Upper lobe of right lung (tissue), 1 donor: ENCODE results near the gene GDF7. TPM values are rescaled to one million over a fixed set of nuclear protein-coding genes. Genes with fewer than 3 reads are reported as not detected.

ENCODE experiments used
- ATAC-seq: fragments of 200-7000 bp; cut with Tn5 transposase; one replicate; pipeline ENCODE4 v1.9.1; 2020; ENCODE audit warnings: mild to moderate bottlenecking, moderate library complexity
- DNase-seq: peaks from one replicate; pipeline ENCODE4 v3.0.0-alpha.2; 2020
- H3K27ac ChIP-seq: fragments of 200-600 bp; one replicate; pipeline ENCODE4 v1.8.0; 2022
- H3K27me3 ChIP-seq: fragments of 200-600 bp; one replicate; pipeline ENCODE4 v1.8.0; 2022; ENCODE audit warnings: mild to moderate bottlenecking
- H3K36me3 ChIP-seq: fragments of 200-600 bp; one replicate; pipeline ENCODE4 v1.8.0; 2022
- H3K4me1 ChIP-seq: fragments of 200-600 bp; one replicate; pipeline ENCODE4 v1.8.0; 2022
- H3K4me3 ChIP-seq: fragments of 200-600 bp; one replicate; pipeline ENCODE4 v1.8.0; 2022; ENCODE audit warnings: mild to moderate bottlenecking
- H3K9me3 ChIP-seq: fragments of 200-600 bp; one replicate; pipeline ENCODE4 v1.8.0; 2022
- intact Hi-C: fragments of 100-400 bp; cut with DNase I; formaldehyde crosslinking; loops from one replicate; pipeline ENCODE4 v1.11.0; 2022
- total RNA-seq: library from RNA; stranded (reverse); fragmentation: NEBNext Ultra II Directional; extraction: Animal tissue kit (Norgen Biotek cat#: 25700); gene quantifications from one replicate; pipeline ENCODE4 v1.2.1, GENCODE V29; 2021
- TF ChIP-seq, protein P1 (sequence below): fragments of 200-600 bp; IDR thresholded peaks from one replicate; pipeline ENCODE4 v1.8.0; 2022; ENCODE audit warnings: antibody characterized with exemption
- donor health status: DM: no; HTN: yes; CAD: no; lungs with severe emphysema.

GDF7 gene
- total RNA-seq, 1 donor from 2014 or later, result 0.72 TPM

DNA sequence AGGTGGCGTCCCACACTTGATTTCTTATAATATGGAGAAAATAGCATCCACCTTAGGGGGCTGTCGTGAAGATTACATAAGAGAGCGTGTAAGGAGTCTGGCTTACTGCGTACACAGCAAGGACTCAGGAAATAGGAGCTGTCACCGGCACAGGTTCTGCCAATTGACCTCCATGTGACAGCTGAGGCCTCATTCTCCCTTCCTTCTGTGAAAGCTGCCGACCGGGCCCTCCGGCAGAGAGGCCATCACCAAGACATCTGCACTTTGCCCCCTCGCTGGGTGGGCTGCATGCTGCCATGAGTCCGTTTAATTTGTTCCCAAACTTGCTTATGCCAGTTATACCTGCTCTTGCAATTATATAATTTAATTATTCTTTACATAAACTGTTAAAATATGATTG, 43.7 kb upstream of the GDF7 start:
- TF ChIP-seq, protein P1, sequence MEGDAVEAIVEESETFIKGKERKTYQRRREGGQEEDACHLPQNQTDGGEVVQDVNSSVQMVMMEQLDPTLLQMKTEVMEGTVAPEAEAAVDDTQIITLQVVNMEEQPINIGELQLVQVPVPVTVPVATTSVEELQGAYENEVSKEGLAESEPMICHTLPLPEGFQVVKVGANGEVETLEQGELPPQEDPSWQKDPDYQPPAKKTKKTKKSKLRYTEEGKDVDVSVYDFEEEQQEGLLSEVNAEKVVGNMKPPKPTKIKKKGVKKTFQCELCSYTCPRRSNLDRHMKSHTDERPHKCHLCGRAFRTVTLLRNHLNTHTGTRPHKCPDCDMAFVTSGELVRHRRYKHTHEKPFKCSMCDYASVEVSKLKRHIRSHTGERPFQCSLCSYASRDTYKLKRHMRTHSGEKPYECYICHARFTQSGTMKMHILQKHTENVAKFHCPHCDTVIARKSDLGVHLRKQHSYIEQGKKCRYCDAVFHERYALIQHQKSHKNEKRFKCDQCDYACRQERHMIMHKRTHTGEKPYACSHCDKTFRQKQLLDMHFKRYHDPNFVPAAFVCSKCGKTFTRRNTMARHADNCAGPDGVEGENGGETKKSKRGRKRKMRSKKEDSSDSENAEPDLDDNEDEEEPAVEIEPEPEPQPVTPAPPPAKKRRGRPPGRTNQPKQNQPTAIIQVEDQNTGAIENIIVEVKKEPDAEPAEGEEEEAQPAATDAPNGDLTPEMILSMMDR, result no peak
- Histone ChIP-seq H3K4me1 (peaks cover 19% of the 10 kb centered on the region), H3K4me3 (no peak overlapping the region), H3K36me3 (peaks cover 53% of the 10 kb centered on the region), H3K27me3 (no peaks in the 10 kb centered on the region), H3K9me3 (no peaks in the 10 kb centered on the region), H3K27ac (no peak overlapping the region)
- ATAC-seq (no peak), DNase-seq (peak; percentile 23)
- intact Hi-C loops, result no loop called here

DNA sequence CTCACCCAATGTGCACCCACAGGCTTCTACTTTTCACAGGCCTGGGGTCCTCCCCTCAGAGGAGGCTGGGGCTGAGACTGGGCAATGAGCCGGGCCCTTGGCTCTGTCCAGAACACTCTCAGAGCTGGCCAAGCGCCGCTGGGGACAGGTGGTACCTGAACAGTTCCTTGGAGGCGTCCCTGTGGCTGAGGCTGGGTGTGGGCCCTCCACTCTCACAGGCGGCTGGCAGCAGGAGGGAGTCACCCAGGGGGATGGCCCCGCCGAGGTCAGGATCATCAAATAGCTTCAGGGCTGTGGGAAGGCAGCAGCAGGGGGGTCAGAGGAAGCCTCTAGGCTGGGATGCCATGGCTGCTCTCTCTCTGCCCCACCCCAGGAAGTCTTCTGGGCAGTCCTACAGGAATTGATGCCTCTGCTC, 43.2 kb upstream of the GDF7 start:
- Histone ChIP-seq H3K27me3 (no peaks in the 10 kb centered on the region), H3K27ac (no peak overlapping the region), H3K4me1 (peaks cover 14% of the 10 kb centered on the region), H3K9me3 (no peaks in the 10 kb centered on the region), H3K36me3 (peaks cover 53% of the 10 kb centered on the region), H3K4me3 (no peak overlapping the region)
- ATAC-seq, result no peak
- DNase-seq, result peak; percentile 62
- intact Hi-C loops, result no loop called here
- TF ChIP-seq, protein P1, result no peak

DNA sequence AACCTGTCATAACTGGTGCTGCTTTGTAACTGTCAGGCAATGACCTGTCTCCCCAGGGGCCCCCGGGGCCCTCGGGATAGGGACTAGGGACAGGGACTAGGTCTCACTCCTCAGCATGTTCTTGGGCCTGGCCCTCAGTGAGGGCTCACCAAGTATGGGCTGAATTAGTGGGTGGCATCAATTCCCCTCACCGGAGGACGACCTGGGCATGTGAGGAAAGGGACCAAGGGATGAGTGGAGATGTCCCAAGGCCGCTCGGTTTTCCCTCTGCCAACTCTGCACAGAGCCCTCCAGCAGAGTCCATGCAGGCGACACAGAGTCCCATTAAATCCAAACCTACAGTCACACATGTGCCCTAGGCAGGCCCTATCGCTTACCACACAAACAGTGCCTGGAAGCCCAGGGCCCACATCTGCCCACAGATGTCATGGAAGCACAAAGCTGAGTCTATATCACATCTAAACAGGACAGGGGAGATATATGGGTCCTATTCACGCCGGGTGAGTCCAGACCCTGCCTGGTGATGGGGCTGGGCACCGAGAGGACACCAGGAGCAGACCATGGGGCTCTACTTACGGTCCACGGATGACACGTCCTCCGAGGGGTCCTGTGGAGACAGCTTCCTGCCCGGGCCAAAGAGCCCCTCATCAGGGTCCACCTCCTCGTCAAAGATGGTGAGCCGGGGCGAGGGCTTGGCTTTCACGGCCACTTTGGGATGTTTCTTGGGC, 42.6 kb upstream of the GDF7 start:
- peaks cover 53% of the 10 kb centered on the region for H3K36me3 ChIP-seq
- H3K27me3 ChIP-seq, result no peaks in the 10 kb centered on the region
- peaks cover 8% of the 10 kb centered on the region for H3K4me1 ChIP-seq
- no peak overlapping the region for H3K27ac ChIP-seq
- no peak overlapping the region for H3K4me3 ChIP-seq
- ATAC-seq (no peak), DNase-seq (peak; percentile 59)
- H3K9me3 ChIP-seq, result no peaks in the 10 kb centered on the region
- intact Hi-C loops, result no loop called here
- TF ChIP-seq, protein P1, result no peak

GRCh38 chr2:20624884-20625485, 42.0 kb upstream of the GDF7 start:
- H3K27ac ChIP-seq, result no peak overlapping the region
- intact Hi-C loops, result no loop called here

GRCh38 chr2:20625491-20626391, 41.2 kb upstream of the GDF7 start:
- ATAC-seq (peak; percentile 45), DNase-seq (peak; percentile 63)
- Histone ChIP-seq H3K27me3 (no peaks in the 10 kb centered on the region), H3K4me1 (no peaks in the 10 kb centered on the region), H3K4me3 (no peak overlapping the region), H3K9me3 (no peaks in the 10 kb centered on the region), H3K27ac (peak overlapping the region; percentile 42), H3K36me3 (peaks cover 40% of the 10 kb centered on the region)
- TF ChIP-seq, protein P1, result no peak
- intact Hi-C loops, result no loop called here

More at GRCh38 chr2:20624884-20625485, 42.0 kb upstream of the GDF7 start:
- peaks cover 2% of the 10 kb centered on the region for H3K4me1 ChIP-seq
- no peaks in the 10 kb centered on the region for H3K27me3 ChIP-seq
- ATAC-seq (no peak), DNase-seq (peak; percentile 40)
- no peaks in the 10 kb centered on the region for H3K9me3 ChIP-seq
- H3K36me3 ChIP-seq, result peaks cover 48% of the 10 kb centered on the region
- H3K4me3 ChIP-seq, result no peak overlapping the region
- TF ChIP-seq, protein P1, result no peak
